ENCODE results near the gene CDRT15.
"Not testable (repeated sequence)": the region's sequence is repeated elsewhere in the genome, so short reads cannot be mapped to it uniquely, and the experiment has no call there.

The CDRT15 gene

DNA sequence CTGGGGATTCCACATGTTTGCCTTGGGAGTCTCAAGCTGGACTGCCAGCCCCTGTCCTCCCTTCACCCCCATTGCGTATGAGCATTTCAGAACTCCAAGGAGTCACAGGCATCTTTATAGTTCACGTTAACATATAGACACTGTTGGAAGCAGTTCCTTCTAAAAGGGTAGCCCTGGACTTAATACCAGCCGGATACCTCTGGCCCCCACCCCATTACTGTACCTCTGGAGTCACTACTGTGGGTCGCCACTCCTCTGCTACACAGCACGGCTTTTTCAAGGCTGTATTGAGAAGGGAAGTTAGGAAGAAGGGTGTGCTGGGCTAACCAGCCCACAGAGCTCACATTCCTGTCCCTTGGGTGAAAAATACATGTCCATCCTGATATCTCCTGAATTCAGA is 28.9 kb downstream of the CDRT15 start:
- in situ Hi-C loops (cut with MboI; ENCODE audit: low sequenced_read_pairs) = no loop called here

DNA sequence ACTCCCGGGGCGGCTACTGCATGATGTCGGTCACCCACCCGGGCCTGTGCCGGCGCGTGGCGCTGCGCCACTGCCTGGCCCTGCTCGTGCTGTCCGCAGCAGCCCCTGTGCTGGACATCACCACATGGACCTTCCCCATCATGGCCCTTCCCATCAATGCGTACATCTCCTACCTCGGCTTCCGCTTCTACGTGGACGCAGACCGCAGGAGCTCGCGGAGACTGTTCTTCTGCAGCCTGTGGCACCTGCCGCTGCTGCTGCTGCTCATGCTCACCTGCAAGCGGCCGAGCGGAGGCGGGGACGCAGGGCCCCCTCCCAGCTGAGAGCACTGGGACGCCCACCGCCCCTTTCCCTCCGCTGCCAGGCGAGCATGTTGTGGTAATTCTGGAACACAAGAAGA is 29.8 kb downstream of the CDRT15 start:
- in situ Hi-C loops (cut with MboI; ENCODE audit: low sequenced_read_pairs) = no loop called here

DNA sequence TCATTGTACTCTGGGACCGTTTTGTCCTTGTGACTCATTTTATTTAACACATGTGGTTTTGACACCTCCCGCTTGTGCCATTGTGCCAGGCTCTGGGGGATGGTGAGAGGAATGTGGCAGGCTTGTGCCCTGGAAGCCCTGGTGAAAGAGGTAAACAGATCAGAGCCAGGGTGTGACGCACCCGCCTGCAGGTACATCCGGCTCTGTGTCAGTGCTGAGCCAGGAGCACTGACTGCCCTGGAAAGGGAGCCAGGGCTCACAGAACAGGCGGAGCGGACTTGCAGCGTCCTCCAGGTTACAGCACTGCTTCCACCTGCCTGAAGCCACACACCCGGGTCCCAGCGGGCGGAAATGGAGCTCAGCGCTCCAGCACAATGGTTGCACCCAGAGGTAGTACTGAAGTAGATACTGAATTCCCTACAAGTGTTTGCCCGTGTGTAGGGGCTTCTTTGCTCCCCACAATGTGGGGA is 30.6 kb downstream of the CDRT15 start:
- in situ Hi-C loops (cut with MboI; ENCODE audit: low sequenced_read_pairs) = no loop called here

DNA sequence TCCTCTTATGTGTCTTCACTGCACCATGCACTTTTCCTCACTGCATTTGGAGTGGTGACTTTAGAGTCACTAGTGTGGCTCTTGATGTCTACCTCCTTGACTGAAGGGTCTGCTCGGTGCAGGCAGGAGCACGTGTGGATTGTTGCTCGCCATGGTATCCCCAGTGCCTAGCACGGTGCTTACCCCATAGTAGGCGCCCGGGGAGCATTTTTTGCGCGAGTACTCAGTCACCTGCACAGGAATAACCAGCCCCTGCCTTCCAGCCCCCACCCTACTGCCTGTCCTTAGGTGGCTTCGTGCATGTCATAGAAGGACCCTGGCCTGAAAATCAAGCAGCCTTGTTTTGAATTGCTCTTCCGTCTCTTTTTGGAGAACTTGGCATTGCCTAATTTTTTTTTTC is 31.3 kb downstream of the CDRT15 start:
- in situ Hi-C loops (cut with MboI; ENCODE audit: low sequenced_read_pairs) = no loop called here

DNA sequence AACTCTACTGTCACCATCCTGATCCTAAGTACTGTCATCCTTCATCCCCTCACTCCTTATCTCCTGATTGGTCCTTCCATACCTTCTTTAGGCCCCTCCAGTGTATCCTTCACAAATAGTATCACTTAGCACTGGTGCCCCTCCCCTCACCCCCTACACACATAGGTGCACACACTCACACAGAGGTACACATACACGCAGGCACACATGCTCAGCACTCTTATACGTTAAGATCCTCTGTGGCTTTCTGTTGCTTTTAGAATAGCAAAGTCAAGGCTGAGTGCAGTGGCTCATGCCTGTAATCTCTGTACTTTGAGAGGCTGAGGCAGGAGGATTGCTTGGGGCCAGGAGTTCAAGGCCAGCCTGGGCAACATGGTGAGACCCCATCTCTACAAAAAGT is 32.1 kb downstream of the CDRT15 start:
- in situ Hi-C loops (cut with MboI; ENCODE audit: low sequenced_read_pairs) = no loop called here

DNA sequence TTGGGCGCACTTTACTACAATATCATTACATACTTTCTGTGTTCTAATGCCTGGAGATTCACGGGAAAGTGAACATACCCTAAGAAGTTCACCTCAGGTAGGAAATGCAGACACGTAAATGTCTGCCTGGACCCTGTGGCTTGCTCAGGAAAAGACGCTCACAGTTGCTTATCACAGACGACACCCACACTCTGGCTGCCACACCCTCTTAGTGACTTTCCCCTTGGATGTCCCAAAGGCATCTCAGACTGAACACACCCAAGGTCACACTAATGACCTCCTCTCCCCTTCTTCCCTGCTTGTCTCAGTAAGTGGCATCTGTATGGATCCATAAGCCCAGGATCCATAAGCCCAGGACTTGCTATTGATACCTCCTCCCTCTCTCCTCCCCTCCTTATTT is 32.6 kb downstream of the CDRT15 start:
- in situ Hi-C loops (cut with MboI; ENCODE audit: low sequenced_read_pairs) = no loop called here

DNA sequence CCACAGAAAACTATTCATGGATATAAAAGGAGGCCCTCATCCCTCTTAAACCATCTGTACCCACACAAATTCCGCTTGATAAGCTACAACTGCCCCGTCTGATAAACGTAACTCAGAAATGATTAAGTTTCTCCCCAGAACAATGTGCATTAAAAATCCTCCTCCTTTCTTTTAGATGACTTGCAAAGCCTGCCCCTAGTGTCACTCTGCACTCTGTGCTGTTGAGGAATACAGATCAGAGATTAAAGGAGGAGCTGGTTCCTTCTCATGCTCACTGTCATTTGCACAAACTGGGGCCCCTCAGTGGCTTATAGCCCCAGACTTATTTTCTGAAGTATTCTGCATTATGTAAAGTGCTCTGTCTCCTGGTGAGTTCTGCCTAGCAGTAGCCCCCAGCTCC is 33.3 kb downstream of the CDRT15 start:
- in situ Hi-C loops (cut with MboI; ENCODE audit: low sequenced_read_pairs) = no loop called here

DNA sequence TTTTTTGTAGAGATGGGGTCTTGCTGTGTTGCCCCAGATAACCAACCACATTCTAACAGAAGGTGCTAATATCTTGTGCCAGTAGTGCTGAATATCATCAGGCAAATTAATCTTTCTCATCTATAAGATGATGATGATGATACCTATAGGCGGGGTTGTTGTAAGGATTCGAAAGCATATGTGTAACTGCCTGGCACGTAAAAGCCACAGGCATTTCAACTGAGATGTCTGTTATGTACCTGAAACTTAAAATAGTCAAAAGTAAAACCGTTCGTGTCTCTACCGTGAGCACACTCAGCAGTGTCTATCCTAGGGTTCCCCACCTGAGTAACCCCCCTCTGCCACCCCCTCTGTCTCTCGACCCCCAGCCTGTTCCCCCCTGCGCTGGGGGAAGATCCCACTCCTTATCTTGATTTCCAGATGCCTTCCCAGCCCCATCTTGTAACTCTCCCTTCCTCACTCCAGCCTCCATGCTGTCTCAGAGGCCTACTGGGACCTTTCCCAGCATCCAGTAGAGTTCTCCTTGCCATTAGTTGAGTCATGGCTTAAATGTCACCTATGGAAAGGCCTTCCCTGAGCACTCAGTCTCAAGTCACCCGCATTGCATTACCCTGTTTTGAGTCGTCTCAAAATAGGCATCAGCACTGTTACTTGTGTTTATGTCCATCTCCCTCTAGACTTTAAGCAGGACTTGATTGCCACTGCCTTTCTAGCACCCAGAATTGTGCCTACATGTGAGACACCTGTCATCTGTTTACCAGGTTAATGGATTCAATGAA is 34.1 kb downstream of the CDRT15 start:
- in situ Hi-C loops (cut with MboI; ENCODE audit: low sequenced_read_pairs) = no loop called here

DNA sequence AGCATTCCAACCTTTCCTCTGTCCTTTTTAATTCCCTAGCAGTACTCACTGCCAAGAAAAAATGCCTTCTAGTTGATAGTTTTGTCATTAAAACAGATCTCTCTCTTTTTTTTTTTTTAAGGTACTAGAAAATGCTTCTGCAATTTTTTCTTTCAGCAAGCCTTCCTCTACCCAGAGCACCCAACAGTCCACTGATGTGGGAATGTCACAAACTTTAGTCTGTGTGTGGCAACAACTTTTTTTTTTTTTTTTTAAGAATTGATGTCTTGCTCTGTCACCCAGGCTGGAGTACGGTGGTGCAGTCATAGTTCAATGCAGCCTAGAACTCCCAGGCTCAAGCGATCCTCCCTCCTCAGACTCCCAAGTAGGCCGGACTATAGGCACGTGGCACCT is 34.7 kb downstream of the CDRT15 start:
- in situ Hi-C loops (cut with MboI; ENCODE audit: low sequenced_read_pairs) = no loop called here

DNA sequence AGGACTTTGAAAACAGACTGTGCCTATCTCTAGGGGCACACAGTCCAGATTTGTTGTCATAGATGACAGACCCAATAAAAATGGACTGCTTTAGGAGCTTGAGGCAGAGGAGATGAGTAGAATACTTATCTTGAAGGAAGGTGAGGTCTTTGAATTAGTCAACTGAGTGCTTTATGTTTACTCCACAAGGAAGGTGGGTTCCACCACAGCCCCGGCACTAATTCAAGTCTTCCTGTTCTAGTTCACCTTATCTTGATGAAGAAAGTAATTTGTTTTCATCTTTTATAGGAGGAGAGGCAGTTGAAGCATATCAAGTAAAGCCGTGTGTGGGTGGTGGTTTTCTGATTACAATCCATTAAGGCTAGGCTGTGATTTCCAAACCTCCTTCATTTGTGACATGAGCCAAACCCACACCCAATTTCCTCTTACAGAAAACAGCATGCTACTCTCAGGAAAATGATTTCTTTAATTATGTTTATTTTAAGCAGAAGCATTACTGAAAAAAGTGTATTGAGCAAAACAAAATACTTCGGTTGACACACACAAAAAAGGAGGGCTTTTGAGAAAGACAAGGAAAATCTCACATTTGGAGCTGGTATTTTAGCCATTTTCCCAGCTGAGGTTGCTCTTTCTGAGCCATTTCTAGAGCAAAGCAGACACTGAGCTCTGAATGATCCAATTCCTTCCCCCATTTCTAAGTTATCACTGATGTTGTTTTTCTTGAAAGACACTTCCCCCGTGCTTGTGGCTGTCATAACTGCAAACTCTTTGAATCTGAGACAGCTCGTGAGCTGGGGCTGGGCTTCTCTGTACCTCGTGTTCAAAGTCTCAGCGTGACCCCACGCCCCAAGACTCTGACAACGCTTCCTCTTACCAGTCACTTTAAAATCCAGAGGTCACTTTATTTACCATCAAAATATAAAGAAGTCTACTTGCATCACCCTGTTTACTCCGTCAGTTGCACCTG is 35.4 kb downstream of the CDRT15 start:
- in situ Hi-C loops (cut with MboI; ENCODE audit: low sequenced_read_pairs) = no loop called here

DNA sequence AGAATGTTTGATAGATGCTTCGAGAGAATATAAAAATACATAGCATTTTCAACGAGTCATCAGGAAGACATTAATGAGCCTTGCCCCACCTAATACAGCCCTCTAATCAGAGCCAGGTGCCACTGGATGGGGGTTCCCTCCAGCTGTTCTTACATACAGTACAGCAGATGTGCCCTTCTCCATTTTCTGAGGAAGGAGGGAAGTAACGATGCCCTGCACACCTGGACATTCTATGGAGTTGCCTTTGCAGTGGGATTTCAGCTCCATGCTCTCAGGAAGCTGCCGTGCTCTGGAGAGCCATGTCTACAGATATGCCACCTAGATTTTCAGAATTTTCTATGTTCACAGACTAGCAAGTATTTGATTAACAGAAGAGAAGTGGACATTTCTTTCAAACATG is 36.3 kb downstream of the CDRT15 start:
- in situ Hi-C loops (cut with MboI; ENCODE audit: low sequenced_read_pairs) = no loop called here

DNA sequence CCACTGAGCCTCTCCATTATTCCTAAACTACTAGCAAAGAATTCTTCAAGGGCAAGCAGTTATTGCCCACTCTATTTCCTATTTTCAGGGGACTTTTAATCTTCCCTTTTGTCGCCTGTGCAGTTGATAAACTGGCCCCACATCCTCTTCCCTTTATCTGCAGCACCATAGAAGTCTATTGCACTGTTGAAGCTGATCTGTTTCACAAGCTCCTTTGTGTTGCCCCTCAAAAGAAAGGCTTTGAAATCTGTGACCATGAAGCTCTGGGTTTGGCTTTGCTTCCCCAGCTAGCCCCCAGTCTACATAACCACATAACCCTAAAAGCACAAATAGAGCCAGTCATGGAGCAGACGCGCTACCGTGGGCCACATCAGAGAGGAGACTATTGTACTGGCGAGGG is 37.1 kb downstream of the CDRT15 start:
- in situ Hi-C loops (cut with MboI; ENCODE audit: low sequenced_read_pairs) = no loop called here

DNA sequence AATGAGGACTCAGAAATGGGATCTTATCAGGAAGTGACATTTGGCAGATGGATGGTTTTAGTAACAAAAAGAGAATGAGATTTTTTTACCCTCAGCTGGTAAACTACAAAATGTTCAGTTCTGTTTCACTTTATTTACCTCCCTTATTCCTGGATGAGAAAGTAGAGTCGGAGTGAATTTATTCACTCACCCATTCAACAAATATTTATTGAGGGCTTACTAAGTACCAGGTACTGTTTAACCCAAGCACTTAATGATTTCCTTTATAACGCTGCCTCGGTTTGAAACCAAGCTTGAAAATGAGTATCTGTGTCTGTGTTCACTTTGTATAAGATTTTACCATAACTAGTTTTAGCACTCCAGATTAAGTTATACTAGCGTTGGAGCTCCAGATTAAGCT is 38.1 kb downstream of the CDRT15 start:
- in situ Hi-C loops (cut with MboI; ENCODE audit: low sequenced_read_pairs) = no loop called here

DNA sequence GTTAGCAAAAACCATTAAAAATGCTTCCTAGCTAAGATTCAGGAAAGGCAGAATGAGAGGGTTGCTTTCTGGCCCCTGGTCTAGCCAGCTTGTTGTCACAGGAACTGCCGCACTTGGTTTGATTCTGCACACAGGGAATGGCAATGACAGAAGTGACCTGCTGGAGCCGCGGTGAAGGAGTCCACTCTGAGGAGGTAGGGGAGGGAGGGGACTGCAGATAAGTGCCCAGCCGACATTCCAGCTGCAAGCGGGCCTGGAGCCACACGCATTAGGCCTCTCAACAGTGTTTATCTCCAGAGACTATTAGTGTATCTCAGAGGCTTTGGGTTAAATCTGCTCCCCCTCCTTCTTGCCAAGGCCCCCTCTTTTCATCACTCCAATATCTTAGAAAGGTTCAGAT is 38.6 kb downstream of the CDRT15 start:
- in situ Hi-C loops (cut with MboI; ENCODE audit: low sequenced_read_pairs) = no loop called here

DNA sequence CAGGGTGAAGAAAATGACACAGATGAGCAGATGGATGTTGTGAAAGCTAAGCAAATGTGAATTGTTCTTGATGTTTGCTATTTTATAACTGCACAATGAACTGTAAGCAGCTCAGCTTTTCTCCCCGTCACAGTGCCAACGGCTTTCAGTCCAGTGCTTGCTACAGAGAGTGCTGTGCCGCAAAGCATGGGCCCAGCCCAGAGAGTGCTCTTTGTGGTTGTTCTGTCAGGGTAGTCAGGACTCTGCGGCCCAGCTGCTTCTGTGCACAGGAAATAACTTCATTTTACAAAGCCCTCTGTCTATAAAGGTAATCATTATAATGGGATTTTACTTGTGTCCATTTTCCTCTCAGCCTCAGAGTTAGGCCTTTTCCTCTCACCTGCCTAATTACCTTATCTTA is 39.1 kb downstream of the CDRT15 start:
- in situ Hi-C loops (cut with MboI; ENCODE audit: low sequenced_read_pairs) = no loop called here

DNA sequence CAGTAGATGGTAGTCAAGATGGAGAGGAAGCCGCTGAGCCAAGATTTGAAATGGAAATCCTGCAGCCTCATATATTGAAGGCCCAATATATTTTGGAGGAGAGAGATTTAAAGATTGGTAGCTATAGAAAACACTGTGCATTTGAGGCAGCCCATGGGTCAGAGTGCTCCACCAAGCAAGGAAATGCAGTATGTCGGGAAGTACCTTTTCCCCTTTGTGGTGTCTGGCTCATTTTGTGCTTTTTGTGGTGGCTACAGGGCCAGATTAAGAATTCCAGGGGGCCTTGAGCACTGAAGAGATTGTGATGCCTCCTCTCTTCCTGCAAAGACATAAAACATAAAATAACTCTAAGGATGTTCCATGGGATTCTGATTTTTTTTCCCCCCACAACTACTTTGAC is 39.6 kb downstream of the CDRT15 start:
- in situ Hi-C loops (cut with MboI; ENCODE audit: low sequenced_read_pairs) = no loop called here

DNA sequence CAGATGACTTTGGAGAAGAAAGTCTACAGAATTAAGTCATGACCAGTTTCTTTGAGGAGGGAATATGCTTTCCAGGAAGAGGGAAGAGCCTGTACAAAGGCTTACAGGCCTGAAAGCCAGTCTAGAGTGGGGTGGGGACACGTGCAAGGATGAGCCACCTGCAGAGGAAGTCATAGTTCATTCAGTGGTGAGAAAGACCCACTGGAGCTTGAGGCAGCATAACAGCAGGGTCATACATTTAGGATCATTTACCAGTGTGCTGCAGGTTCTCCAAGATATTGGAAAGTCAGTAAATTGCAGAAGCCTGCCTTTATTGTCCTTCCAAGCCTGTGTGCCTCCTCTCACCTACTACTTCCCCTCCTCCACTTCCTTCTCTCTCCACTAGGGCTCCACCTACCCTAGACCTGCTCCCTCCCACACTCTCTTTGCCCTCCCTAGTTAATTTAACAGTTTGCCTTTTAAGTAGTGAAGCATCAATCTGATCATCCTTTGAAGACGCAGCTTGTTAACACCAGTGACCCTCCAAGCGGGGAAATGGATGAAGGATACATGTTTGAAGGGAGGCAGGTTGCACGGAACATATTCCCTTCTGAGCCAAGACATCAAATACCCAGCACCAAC is 40.2 kb downstream of the CDRT15 start:
- in situ Hi-C loops (cut with MboI; ENCODE audit: low sequenced_read_pairs) = no loop called here

DNA sequence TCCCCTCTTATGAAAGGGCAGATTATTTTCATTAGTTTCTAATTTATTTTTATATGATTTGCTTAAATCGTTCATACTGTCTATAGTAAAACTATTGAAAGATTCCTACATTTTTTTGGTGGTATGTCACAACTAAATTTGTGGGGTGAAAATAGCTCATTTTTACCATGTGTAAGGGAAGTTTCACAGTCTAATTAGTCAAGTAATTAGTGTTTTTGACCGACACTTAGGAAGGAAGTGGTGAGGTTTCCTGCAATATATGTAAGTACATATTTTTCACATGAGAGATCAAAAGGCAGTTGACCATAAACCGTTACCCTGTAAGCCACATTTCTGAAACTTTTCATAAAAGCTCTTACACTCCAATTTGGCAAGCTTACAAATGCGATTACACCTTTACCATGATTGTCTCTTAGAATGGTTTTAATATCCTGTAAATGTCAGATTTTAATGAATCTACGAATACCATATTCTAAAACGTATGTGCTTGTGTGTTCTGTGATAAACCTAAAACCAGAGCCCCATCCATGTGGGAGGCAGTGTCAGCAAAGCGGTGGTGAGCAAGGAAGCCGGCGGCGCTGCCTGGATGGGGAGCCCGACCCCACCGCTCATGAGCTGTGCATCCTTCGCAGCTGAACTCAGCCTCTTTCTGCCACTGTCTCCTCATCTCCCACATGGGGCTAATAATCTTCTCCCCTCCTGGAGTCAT is 43.9 kb downstream of the CDRT15 start:
- in situ Hi-C loops (cut with MboI; ENCODE audit: low sequenced_read_pairs) = not testable (repeated sequence)

DNA sequence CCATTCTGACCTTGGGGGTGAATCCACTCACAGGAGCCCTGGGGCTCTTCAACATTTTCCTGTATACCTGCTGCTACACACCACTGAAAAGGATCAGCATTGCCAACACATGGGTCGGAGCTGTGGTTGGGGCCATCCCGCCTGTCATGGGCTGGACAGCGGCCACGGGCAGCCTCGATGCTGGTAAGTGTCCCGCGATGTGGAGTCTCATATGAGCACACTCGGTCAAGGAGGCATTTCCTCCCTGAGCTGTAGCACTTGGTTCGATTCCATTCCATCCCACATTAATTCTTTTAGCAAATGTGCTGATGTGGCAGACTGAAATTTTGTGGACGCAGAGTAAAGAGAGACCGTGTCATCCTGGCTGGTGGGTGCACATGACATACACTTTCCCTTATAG is 44.6 kb downstream of the CDRT15 start:
- in situ Hi-C loops (cut with MboI; ENCODE audit: low sequenced_read_pairs) = not testable (repeated sequence)

DNA sequence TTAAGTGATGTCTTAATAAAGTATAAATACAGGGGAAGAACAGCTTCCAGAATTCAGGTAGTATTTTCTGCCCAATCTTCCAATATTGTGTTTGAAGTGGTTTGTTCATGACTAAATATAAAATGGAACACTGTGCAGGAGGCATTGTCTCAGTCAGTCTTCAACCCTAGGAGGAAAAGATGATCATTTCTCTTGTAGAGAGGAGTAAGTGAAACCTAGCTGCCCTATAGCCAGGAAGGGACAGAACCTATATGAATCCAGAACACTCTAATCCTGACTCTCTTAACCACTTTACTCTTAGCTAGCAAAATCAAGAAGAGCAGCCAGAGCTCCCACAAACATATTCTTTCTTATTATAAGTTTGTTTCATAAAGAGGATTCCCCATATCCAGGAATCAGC is 45.2 kb downstream of the CDRT15 start:
- in situ Hi-C loops (cut with MboI; ENCODE audit: low sequenced_read_pairs) = not testable (repeated sequence)

DNA sequence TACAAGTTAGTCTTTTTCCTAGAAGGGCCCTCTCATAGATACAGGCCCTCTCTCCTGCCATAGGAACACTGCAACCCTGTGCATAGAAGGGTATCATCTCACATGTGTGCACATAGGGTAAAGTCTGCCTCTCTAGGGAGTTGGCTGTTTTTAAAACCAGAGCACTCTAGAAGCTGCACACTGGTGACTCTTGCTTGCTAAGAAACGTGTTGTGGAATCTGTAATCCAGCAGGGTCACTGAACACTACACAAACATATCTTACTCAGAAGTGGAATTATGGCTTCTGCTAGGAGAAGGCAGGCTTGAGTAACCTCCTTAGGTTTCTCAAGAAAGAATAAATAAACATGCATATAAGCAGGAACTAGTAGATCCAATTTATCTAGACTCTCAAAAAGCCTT is 45.9 kb downstream of the CDRT15 start:
- in situ Hi-C loops (cut with MboI; ENCODE audit: low sequenced_read_pairs) = not testable (repeated sequence)

Data from HL-60/S4 treated with retinoic acid at 250 ng/mL for 4 days and 3 days (cell line).